Measurements from ENCODE around the gene YJEFN3. TPM values are rescaled to one million over a fixed set of nuclear protein-coding genes. Genes with fewer than 3 reads are reported as not detected.

YJEFN3 gene
- total RNA-seq, 2 donors from 2014 or later: 0.85 to 1.5 TPM

DNA sequence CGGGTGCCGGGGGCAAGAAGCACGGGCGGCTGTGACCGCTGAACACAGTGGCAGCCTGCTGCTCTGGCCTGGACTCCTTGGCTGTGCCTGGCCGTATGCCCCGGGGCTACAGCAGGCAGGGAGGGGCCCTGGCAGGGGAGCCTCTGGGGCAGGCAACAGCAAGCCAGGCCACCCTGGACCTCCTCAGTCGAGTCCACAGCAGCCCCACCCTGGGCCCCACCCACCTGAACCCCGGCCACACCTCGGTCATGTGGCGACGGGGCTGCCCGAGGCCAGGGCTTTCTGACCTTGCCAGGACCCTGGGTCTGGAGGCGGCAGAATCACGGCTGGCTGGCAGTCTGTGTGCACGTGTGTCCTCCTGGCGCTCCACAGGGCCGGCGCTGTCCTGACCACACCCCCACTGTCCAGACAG is 18.0 kb downstream of the YJEFN3 start:
- DNase-seq (ENCODE audit: low spot score): no peak
- peaks cover 0 to 23% of the 10 kb centered on the region in 2 donors for H3K4me1 ChIP-seq
- no peak for TF ChIP-seq CTCF (IDR thresholded peaks at IDR 0.05)
- no peak overlapping the region for H3K27ac ChIP-seq
- no peak overlapping the region for H3K4me3 ChIP-seq
- no peaks in the 10 kb centered on the region for H3K36me3 ChIP-seq
- no peaks in the 10 kb centered on the region for H3K9me3 ChIP-seq
- H3K27me3 ChIP-seq: peaks cover 0 to 3% of the 10 kb centered on the region in 2 donors

GRCh38 chr19:19547674-19548336 is 19.1 kb downstream of the YJEFN3 start:
- no peak for TF ChIP-seq CTCF (IDR thresholded peaks at IDR 0.05)

DNA sequence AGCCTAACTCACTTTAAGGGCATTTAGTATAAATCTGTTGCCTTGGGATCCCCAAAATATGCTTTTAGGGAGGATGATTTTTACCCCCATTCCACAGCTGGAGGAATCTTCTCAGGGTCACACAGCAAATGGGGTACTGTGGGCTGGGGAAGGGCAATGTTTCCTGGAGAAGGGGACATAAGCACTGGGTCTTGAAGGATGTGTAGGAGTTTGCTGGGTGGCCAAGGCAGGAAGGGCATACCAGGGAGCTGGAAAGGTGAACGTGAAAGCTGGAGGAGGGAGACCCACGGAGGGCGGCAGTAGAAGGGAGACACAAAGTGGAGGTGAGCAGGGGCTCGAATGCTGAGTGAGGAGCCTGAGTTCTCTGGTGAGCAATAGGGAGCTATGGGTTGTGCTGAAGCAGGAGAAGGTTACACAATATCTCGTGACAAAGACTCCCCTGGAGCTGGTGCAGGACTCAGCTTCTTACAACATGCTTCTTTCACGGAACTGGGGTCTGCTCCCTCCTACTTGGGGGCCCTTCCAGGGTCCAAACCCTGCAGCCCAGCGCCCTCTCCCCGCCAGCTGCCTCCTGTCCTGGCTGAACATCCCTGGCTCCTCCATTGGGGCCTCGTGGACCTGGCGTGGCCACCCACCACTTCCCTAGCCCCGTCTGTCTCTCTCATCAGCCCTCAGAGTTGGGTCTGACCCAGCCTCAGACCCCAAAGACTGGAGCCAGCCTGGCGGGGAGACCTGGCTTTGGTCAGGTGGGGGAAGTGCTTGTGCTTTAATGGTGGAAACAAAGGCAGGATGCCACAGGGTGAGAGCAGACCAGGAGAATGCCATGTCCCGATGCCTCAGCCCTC is 20.4 kb downstream of the YJEFN3 start:
- H3K27ac ChIP-seq: no peak overlapping the region
- TF ChIP-seq CTCF (IDR thresholded peaks at IDR 0.05): no peak
- no peaks in the 10 kb centered on the region for H3K36me3 ChIP-seq
- H3K4me3 ChIP-seq: no peak overlapping the region
- peaks cover 0 to 23% of the 10 kb centered on the region in 2 donors for H3K4me1 ChIP-seq
- H3K9me3 ChIP-seq: no peaks in the 10 kb centered on the region
- H3K27me3 ChIP-seq: no peaks in the 10 kb centered on the region
- no peak for DNase-seq (ENCODE audit: low spot score)

More at GRCh38 chr19:19547674-19548336, 19.1 kb downstream of the YJEFN3 start:
- no peaks in the 10 kb centered on the region for H3K36me3 ChIP-seq
- peaks cover 0 to 23% of the 10 kb centered on the region in 2 donors for H3K4me1 ChIP-seq
- no peaks in the 10 kb centered on the region for H3K9me3 ChIP-seq
- H3K27me3 ChIP-seq: no peaks in the 10 kb centered on the region
- no peak for DNase-seq (ENCODE audit: low spot score)
- H3K4me3 ChIP-seq: no peak overlapping the region
- H3K27ac ChIP-seq: peak overlapping the region in 1 of 2 donors; percentile 42

DNA sequence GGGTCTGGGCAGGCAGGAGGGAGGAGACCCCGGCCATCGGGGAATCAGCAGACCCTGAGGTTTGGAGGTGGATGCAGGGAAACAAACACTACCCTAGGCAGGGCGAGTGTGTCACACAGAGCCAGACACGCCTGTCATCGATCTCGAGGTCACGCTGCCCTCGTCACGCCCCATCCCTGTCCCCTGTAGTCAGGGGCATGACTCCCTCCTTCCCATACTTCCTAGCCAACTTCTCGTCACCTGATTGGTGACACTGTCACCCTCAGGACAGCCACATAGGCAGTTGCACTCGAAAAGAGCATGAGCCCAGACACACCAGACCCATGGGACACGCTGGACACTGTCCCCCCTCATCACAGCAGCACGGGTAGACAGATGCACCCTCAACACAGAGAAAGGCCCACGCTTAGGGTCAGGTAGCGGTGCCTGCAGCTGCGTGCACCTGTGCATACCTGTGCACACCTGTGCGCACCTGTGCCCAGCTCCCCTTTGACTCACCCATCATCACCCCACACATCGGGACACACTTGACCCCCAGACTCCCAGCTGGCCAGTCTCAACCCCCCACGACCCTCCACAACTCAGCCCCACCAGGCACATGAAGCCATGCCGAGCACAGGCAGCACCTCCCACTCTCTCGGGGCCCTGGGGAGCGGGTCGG is 21.2 kb downstream of the YJEFN3 start:
- Histone ChIP-seq H3K9me3 (no peaks in the 10 kb centered on the region), H3K27me3 (no peaks in the 10 kb centered on the region), H3K4me1 (peaks cover 0 to 23% of the 10 kb centered on the region in 2 donors), H3K4me3 (no peak overlapping the region), H3K36me3 (no peaks in the 10 kb centered on the region), H3K27ac (no peak overlapping the region)
- DNase-seq (ENCODE audit: low spot score): no peak
- TF ChIP-seq CTCF (IDR thresholded peaks at IDR 0.05): no peak

- no peak overlapping the region for H3K27ac ChIP-seq
- DNase-seq (ENCODE audit: low spot score): no peak
- peaks cover 0 to 23% of the 10 kb centered on the region in 2 donors for H3K4me1 ChIP-seq
- H3K36me3 ChIP-seq: no peaks in the 10 kb centered on the region
- H3K27me3 ChIP-seq: no peaks in the 10 kb centered on the region
- H3K9me3 ChIP-seq: no peaks in the 10 kb centered on the region
- no peak overlapping the region for H3K4me3 ChIP-seq
- no peak for TF ChIP-seq CTCF (IDR thresholded peaks at IDR 0.05)
Observed at GRCh38 chr19:19550485-19550929, 21.8 kb downstream of the YJEFN3 start.
